HG03280 (cell line): ENCODE measurements around the gene ENTPD6.
"Not testable (repeated sequence)": the region's sequence is repeated elsewhere in the genome, so short reads cannot be mapped to it uniquely, and the experiment has no call there.

Source experiments
- ATAC-seq: cut with Tn5 transposase; IDR thresholded peaks from one replicate; pipeline ENCODE4 v1.9.1; 2021; ENCODE audit warnings: mild to moderate bottlenecking, moderate library complexity; ENCODE audit not compliant: unreplicated experiment

ENTPD6 gene

DNA sequence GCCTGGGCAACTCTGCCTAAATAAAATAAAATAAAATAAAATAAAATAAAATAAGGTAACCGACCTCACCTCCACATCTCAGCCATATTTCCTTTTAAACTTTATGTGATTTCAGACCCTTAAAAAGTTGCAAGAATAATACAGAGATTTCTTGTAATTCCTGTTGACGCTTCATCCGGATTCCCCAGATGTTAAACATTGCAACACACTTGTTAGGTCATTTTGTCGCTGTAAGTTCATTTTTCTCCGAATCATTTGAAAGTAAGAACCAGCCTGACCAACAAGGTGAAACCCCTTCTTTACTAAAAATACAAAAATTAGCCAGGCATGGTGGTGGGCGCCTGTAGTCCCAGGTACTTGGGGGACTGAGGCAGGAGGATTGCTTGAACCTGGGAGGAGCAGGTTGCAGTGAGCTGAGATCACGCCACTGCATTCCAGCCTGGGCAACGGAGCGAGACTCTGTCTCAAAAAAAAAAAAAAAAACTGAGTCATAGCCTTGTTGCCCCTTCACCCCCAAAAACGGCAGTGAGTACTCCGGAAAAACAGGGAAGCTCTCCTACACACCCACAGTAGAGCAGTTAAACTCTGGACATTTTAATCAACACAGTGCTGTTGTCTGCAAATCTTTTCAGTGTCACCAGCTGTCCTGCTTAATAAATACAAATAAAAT is 58.2 kb downstream of the ENTPD6 start:
- no peak for ATAC-seq

DNA sequence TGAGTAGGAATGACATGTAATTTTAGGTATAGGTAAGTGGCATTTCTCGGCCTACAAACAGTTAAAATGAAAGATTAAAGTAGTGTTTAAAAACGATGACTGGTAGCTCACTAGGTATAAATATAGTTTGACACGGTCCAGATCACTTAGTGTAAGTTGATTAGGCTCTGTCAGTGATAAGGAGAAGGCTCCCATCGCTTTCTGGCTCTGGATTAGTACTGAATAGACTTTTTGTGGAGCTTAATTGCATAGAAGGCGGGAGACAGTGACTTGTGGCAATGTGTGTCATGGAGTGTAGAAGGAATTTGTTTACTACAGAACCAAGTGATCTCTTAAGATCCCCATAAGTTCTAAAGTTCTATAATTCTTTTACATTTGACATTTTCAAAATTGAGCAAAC is 59.1 kb downstream of the ENTPD6 start:
- ATAC-seq, result no peak

DNA sequence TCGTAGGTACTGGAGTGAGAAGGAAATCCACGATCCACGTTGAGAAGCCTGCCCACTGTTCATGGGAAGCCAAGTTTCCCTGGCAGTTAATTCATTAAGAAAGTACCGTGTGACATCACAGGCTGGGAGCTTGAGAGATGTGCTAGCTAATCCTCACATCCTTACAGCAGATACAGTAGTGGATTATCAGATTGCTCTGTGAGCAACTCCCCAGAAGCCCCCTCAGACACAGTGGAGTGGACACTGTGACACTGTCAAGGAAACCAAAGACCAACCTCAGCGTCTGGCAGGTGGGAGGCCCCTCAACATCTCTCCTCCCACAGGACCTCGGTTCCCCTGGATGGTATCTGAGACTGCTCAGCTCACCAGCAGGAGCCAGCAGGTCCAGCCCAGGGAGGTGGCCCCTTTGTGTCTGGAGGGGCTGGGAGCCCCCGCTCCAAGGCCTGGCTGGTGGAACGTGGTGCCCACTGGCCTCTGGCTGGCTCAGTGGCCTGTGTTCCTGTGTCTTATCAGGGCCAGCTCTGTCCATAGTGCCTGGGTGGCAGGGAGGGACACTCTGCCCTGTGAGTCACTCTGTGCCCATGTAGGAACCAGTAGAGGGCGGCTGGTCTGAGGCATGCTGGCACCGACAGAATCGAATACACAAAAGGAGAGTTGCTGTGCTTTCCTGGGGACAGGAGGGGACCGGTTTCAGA is 59.6 kb downstream of the ENTPD6 start:
- ATAC-seq, result no peak

DNA sequence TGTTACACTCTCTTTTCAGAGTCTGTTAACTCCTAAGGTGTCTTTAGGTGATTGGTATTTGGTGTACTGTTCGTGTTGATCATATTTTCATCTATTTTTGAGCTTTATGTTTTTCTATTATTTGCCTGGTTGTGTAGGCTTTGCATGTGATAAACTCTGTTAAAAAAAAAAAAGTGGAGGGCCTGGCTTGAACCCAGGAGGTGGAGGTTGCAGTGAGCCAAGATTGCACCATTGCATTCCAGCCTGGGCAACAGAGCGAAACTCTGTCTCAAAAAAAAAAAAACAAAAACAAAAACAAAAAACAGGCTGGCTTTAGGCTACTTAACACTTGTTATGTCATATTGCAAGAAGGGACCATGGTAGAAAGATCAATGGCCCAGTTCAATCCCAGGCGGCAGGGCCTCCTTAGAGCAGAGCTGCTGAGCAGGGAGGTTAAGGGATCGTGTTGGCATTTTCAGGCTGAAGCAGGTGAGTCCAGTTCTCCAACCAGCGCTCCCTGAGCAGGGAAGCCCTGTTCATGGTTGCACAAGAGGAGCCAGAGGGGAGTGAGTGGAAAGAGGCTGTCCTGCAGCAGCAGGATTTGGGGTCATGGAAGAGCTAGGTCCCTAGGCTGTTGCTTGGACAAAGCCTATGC is 60.8 kb downstream of the ENTPD6 start:
- ATAC-seq, result no peak

DNA sequence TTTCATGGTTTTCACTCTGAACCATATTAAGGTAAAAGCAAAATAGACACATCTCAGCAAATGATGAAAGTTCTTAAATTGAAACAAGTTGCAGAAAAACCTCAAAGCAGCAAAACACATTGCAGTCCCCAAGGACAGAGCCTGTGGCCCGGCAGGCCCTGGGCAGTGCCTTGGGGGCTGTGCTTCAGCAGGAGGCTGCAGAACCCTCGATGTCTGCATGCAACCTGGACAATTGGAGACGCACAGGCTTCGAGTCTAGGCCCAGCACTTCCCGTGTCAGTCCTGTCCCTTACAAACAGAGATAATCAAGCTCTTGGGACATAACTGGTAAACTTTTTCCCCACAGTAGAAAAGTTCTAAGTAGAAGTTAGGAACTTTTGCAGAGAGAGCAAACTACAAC is 61.6 kb downstream of the ENTPD6 start:
- no peak for ATAC-seq

DNA sequence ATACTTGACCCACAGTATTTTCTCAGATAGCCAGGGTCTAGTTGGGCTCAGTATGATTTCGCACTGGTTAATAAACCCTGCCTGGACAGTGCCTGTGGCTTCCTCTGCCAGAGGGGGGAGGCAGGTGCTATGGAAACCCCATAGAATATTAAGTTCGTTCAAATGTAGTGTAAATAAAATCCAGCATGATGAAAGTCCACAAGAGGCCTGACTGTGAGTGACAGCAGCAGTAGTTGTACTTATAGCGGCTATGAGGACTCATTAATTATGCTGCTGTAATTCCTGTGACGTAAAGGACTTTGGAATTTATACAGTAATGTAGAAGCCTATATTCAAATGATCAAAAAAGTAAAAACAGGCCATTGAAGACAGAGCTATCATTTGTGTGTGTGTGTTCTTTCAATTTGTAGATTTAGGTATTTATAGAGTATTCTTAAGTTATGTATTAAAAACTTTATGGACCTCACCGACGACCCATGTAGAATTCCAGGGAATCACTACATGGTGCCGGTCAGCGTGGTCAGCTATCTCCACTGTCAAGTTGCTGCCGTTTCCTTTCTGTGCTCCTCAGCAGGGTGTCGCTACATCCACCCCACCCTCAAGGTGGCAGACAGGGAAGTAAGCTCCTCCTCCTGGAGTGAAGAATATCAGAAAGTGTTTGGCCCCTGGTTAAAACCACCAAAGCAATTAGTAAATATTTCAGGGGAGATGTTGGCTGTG is 62.4 kb downstream of the ENTPD6 start:
- ATAC-seq, result no peak

DNA sequence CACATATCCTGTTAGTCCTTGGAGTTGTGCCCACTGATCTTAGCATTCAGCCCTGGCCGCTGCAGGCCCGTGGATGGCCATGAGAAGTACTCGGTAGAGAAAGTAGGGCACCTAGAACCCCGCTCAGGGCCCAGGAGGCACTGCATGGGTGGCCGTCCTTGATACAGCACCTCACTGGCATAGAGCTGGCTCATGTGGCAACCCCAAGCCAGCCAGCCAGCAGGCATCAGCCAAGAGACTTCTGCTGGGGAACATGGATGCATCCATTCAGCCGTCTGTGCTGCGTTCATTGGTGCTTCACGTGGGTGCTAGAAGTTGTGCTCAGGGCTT is 62.9 kb downstream of the ENTPD6 start:
- no peak for ATAC-seq

DNA sequence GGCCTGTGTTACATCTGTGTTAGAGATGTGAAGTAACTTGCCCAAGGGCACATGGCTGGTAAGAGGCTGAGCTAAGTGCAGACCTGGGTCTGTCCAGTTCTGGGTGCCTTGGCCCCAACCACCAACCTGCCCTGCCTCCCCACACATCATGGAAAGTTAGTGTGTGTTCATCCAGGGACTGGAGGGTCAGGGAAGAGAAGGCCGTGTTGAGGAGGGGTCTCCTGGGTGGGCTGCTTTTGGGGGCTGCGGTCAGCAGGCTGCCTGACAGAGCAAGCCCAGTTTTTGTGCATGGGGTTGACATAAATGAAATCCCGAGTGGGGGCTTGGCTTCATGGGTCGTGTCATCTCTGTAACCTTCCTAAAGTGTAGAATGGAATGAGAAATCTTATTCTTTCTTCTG is 63.3 kb downstream of the ENTPD6 start:
- ATAC-seq, result no peak

DNA sequence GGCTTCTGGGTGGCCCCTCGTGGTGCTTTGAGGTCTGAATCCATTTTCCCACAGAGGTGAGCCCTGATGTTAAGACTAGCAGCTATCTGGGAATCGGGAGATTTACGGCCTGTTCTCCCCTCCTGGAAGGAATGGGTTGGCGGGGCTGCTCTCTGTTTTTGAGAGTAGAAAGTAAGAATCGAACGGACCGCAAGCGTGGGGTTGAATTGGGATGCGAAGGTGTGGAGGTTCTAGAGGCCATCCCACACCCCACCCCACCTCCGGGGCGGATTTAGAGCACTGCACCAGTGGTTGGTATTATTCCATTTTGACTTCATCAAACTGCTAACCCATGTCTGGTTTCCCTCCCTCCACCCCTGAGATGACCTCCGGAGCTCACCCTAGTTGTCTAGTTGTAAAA is 63.8 kb downstream of the ENTPD6 start:
- no peak for ATAC-seq

DNA sequence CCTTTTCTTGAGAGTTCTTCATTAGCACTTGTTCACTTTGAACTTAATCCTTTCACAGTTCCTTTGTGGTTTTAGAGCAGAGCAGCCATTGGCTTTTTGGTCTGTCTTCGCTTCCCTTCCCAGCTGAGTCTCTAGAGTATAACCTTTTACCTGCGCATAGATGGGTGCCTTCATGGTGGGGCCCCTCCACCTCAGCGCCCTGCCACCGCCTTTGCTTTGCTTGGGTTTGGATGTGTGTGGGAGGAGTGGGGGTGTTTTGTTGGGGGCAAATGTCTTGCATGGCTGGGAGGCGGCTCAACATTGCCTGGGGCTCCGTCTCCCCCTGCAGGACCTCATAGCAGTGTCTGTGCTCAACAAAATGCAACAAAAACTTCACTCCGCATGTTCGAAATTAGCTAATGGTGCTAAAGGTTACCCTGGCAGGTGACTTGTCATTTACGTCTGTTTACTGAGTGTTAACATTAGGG is 64.3 kb downstream of the ENTPD6 start:
- no peak for ATAC-seq

DNA sequence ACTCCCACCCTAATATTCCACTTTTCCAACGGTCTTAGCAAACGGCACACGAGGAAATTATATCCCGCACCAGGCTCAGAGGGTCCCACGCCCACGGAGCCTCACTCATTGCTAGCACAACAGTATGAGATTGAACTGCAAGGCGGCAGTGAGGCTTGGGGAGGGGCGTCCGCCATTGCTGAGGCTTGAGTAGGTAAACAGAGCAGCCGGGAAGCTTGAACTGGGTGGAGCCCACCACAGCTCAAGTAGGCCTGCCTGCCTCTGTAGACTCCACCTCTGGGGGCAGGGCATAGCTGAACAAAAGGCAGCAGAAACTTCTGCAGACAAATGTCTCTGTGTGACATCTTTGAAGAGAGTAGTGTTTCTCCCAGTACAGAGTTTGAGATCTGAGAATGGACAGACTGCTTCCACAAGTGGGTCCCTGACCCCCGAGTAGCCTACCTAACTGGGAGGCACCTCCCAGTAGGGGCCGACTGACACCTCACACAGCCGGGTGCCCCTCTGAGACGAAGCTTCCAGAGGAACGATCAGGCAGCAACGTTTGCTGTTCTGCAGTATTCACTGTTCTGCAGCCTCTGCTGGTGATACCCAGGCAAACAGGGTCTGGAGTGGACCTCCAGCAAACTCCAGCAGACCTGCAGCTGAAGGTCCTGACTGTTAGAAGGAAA is 65.4 kb downstream of the ENTPD6 start:
- not testable (repeated sequence) for ATAC-seq

DNA sequence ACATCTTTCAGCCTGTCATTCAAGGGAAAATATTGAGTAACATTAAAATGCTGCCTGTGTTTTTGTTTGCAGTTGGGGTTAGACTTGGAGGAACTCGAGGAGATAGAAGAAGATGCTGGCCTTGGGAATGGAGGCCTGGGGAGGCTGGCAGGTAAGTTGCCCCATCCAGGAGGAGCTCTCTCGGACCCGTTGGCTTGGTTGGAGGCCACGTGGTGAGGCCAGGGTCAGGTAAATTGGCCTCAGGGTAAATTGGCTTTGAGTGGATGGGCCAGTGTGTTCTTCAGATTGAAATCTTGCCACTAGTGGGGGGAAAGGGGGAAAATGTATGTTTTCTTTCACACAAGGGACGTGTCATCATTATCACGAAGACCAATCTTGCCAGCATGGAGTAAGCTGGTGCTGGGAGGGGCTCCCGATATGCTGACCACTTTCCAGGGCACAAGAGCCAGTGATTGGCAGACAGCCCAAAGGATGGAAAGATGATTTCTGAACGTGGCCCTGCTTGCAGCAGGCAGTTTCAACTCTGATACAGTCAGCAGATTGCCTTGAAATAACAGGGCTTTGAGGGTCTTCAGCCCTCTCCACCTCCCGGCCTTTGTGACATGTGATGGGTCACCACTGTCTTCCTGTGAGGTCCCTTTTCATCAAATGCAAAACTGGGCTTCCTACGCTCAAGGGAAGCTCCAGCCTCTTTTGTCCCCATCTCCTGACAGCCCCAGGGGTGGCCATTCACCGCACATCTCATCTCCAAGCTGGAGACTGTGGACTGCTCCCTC is 73.7 kb downstream of the ENTPD6 start:
- no peak for ATAC-seq

DNA sequence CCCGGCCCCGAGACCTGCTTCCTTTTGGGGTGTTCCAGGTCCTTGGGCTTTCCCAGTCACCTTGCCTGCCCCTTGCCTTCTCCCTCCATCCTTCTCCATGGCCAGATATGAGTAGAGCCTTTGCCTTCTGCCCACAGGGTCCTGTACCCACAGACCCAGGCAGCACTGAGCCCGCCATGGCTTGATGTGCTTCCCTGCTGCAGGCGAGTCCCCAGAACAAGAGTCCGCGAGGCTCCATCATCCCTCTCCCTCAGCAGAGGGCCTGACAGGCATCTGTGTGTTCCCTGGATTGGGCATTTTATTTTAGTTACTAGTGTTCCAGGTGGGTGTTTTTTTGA is 74.3 kb downstream of the ENTPD6 start:
- no peak for ATAC-seq

DNA sequence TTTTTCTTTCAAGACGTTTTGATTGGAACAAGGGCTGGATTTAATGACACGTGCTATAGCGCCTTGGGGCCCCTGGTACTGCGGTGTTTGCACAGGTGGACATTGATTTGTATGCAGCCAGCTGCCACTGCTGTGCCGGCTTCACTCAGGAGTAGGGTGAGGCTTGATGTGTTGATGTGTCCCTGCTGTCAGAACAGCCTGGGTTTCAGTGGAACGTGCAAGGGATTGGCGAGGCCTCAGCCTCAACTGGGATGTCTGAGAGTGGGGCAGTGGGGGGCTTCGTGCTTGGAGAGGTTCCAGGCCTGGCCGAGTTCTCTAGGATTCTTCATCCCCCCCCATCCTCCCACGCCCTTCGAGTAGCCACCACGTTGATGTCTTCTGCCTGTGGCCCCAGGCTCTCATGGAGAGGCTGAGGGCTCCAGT is 75.3 kb downstream of the ENTPD6 start:
- no peak for ATAC-seq

DNA sequence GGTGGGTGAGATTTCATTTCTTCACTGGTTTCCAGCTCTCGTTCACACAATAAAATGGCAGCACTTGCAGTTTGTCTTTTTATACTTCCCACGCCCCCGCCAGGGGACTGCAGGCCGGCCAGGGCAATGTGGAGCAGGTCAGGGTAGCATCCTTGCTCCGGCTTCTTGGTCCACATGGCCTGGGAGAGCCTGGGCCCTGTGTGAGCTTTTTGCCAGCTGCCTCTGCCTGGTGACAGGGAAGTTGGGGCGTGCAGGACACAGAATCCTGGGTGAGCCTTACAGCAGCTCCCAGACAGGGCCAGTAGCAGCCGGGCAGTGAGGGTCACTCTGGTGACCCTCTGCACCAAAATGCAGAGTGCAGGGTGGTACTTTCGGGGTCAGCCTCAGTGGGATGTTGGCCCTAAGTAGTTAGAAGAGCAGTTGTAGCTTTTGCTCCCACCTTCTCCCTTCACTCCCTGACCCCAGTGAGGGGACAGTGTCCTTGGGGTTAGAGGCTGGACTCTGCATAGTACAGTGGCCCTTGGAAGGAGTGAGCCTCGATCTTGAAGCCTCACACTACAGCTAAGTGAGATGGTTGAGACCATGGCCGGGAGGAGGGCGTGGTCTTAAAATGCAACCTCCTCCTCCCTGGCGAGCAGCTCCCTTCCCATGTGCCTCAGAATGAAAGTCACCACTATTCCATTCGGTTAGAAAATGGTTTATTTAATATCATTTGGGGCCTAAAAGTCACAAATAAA is 76.1 kb downstream of the ENTPD6 start:
- no peak for ATAC-seq

DNA sequence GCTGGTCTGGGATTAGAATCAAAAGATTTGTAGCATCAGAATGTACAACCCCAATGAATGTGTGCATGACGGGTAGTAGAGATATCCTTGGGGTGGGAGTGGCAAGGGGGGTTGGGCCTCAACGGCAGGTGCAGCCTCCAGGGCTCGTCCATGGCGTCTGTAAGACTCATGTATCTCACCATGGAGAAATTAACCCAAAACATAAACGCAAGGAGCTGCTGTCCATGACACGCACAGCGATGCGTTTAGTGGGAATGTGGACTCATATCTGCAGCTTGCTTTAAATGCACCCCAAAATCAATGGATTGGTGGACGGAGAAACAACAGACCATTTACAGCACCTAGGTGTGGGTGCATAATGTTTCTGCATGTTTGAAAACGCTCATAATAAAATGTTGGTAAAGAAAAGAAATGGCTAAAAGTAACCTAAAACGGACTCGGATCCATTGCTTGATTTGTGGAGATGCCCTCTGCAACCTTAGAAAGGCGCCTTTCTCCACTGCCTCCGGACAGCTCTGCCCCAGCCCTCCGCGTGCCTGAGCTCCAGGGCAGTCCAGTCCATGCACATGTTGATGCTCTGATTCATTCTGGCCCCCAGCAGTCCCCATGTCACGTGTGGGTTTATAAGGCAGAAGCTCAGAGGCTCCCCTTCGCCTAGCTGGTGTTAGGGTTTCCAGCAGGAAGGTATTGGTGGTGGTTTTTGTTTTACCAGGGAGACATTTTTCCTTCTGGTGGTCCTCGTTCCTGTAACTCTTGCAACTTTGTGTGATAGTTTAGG is 76.9 kb downstream of the ENTPD6 start:
- ATAC-seq, result no peak

DNA sequence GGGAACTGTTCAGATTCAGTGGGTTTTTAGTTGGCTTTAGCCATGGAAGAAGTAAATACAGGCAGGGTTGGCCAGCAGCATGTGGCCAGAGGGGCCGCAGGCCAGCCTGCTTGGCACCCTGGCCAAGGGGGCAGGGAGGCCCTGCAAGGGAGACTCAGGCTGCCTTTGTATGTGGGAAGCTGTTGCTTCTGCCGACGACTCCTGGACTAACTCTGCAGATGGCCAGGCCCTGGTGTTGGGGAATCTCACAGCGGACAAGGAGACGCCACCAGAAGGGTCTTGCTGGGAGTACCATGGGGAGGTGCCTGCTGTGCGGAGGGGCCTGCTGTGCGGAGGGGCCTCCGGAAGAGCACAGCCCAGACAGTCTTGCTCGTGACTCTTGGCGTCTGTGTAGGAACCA is 77.5 kb downstream of the ENTPD6 start:
- no peak for ATAC-seq

DNA sequence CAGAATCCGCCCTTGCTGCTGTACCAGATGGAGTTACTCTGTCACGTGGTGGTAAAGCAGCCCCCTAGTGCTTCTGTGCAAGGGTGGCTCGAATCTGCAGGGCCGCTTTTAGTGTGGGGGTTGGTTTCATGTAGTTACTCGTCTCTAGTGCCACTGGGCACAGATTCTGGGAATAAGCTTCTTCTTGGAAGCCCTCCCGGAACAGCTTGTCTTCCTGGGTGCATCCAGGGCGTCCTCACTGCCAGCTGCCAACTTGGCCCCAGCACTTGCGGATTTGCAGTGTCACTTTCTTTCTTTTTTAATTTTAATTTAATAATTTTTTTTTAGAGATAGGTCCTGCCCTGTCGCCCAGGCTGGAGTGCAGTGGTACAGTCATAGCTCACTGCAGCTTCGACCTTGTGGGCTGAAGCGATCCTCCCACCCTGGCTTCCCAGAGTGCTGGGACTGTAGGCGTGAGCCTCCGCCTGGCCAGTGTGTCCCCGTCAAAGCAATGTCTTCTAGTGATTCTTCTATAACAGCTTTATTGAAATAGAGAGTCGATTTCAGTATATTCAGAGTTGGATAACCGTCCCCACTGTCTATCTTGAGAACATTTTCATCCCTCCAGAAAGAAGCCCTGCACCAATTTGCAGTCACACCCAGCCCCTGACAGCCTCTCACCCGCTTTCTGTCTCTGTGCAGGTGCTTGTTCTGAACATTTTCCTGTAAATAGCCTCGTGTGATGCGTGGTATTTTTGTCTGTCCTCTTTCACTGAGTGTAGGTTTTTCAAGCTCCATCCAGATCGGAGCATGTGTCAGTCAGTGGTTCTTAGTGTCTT is 78.2 kb downstream of the ENTPD6 start:
- ATAC-seq, result no peak
